MCF 10A (cell line): ENCODE measurements around the gene L2HGDH. TPM values are rescaled to one million over a fixed set of nuclear protein-coding genes. Genes with fewer than 3 reads are reported as not detected.

Source experiments
- BruUV-seq: library from RNA; stranded (reverse); fragments of 400-500 nt; replicated peaks from 2 replicates; lab custom pipeline; 2021; lab: Mats Ljungman, UMichigan
- CTCF ChIA-PET: fragments of 300-600 bp; sonication (Branson Sonifier 250); formaldehyde crosslinking; extraction: SDS; loops from one replicate; lab custom pipeline; 2021; ENCODE audit warnings: antibody characterized with exemption, inconsistent platforms; lab: Yijun Ruan, JAX
- POLR2A ChIA-PET: fragments of 300-600, 350-650 bp; sonication (Branson Sonifier 250); formaldehyde crosslinking; extraction: SDS; loops from one replicate; lab custom pipeline; 2020; ENCODE audit warnings: antibody characterized with exemption, inconsistent platforms; lab: Yijun Ruan, JAX
- DNase-seq: peaks from one replicate; pipeline ENCODE4 v3.0.0-alpha.2; 2018; ENCODE audit not compliant: unreplicated experiment
- H3K27ac Mint-ChIP-seq: one replicate; pipeline ENCODE4 v1.8.0; 2022; ENCODE audit warnings: mild to moderate bottlenecking, low read depth, mixed read lengths; ENCODE audit not compliant: unreplicated experiment
- H3K27me3 Mint-ChIP-seq: one replicate; pipeline ENCODE4 v1.8.0; 2022; ENCODE audit warnings: mixed read lengths; ENCODE audit not compliant: insufficient read depth, unreplicated experiment
- H3K36me3 Mint-ChIP-seq: one replicate; pipeline ENCODE4 v1.8.0; 2022; ENCODE audit warnings: mild to moderate bottlenecking, moderate library complexity, mixed read lengths; ENCODE audit not compliant: insufficient read depth, unreplicated experiment
- H3K4me1 Mint-ChIP-seq: one replicate; pipeline ENCODE4 v1.8.0; 2022; ENCODE audit warnings: mixed read lengths; ENCODE audit not compliant: insufficient read depth, unreplicated experiment
- H3K4me3 Mint-ChIP-seq: one replicate; pipeline ENCODE4 v1.8.0; 2022; ENCODE audit warnings: mild to moderate bottlenecking, moderate library complexity, mixed read lengths; ENCODE audit not compliant: unreplicated experiment
- H3K9me3 Mint-ChIP-seq: one replicate; pipeline ENCODE4 v1.8.0; 2022; ENCODE audit warnings: mixed read lengths; ENCODE audit not compliant: unreplicated experiment
- intact Hi-C: fragments of 100-400 bp; cut with micrococcal nuclease; formaldehyde crosslinking; loops from 2 replicates; pipeline ENCODE4 v1.14.1; 2022
- total RNA-seq: library from RNA; stranded (reverse); gene quantifications from 2 replicates; pipeline ENCODE4 v1.2.3, GENCODE V29; 2022
- TF ChIP-seq, protein P1 (sequence below): fragments of 200-600 bp; IDR thresholded peaks from one replicate; pipeline ENCODE4 v1.8.0; 2022; ENCODE audit warnings: antibody characterized with exemption, mild to moderate bottlenecking; ENCODE audit not compliant: unreplicated experiment

Gene L2HGDH
- total RNA-seq, 1 experiment from 2014 or later, result 7.9 TPM

DNA sequence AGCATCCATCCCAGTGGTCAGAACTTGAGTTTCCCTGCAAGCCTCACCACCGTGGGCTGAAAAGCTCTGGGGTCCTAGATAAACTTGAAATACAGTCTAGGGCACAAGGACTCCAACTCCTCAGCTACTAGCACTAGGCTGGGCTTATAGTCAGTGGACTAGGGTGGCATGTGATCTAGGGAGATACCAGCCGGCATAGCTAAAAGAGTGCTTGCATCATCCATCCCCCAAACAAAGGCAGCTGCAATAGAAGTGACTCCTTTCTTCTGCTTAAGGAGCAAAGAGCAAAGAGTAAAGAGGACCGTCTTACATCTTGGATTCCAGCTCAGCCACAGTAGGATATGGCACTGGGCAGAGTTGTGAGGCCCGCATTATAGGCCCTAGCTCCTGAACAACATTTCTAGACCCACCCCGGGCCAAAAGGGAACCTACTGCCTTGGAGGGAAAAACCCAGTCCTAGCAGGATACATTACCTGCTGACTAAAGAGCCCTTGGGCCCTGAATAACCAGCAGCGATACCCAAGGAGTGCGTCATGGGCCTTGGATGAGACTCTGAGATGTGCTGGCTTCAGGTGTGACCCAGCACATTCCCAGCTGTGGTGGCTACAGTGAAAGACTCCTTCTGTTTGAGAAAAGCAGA is 62.8 kb downstream of the L2HGDH start:
- TF ChIP-seq, protein P1, sequence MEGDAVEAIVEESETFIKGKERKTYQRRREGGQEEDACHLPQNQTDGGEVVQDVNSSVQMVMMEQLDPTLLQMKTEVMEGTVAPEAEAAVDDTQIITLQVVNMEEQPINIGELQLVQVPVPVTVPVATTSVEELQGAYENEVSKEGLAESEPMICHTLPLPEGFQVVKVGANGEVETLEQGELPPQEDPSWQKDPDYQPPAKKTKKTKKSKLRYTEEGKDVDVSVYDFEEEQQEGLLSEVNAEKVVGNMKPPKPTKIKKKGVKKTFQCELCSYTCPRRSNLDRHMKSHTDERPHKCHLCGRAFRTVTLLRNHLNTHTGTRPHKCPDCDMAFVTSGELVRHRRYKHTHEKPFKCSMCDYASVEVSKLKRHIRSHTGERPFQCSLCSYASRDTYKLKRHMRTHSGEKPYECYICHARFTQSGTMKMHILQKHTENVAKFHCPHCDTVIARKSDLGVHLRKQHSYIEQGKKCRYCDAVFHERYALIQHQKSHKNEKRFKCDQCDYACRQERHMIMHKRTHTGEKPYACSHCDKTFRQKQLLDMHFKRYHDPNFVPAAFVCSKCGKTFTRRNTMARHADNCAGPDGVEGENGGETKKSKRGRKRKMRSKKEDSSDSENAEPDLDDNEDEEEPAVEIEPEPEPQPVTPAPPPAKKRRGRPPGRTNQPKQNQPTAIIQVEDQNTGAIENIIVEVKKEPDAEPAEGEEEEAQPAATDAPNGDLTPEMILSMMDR, result no peak
- Mint-ChIP-seq H3K27ac (no peak overlapping the region), H3K4me1 (no peaks in the 10 kb centered on the region), H3K27me3 (no peaks in the 10 kb centered on the region), H3K36me3 (peaks cover 12% of the 10 kb centered on the region), H3K9me3 (no peaks in the 10 kb centered on the region), H3K4me3 (no peak overlapping the region)
- BruUV-seq, result no TSS peak
- intact Hi-C loops, result no loop called here
- CTCF ChIA-PET, result interaction anchor here (1.1 kb wide), 1 partner anchor 11 kb away, joined by 4 read pairs; no protein-coding TSS in a partner anchor
- DNase-seq, result no peak
- POLR2A ChIA-PET, result no interaction called here

DNA sequence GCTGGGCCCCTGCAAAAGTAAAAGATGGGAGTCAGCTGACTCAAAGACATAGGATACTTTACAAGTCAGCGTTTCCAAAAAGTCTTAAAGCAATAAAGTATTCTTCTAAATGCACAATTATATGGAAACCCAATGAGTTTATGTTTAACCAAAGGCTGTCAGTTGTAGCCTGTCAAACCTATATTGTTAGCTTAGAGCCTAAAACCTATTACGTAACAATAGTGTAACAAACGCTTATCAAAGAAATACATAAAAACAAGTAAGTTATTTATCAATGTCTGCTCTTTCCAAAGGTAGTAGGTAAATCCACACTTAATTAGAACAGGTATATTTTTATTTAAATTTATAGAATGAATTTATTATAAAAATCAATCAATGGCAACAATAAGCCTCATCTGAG is 64.8 kb downstream of the L2HGDH start:
- CTCF ChIA-PET, result no interaction called here

DNA sequence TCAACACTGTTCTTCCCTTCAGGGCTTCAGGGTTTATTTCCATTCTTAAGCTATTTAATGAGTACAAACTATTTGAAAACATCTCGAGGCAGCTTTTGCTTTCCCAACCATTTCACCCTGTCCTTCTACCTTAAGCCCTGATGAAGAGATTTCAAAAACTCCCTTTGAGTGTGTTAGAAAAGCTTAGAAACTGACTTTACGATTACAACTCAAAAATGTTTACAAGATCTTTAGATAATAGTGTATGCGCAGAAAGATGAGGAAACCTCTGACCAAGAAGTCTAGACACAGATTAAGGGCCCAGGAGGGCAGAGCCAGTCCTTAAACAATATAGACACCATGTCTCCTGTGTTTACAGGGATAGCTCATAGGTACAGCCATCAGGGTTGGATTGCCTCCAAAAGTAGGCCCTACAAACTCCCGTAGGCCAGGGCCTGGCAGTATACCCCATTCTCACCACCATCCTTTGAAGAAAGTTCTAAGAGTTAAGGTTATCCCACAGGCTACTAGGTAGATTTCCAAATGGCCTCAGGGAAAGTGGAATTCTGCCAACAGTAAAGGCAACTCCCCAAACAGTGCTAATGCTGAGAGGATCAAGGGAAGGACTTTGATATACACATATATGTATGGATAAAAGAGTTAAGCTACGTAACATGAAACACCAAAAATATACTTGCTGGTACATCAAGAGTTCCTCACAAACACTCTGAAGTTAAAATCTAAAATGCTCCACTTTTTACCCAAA is 69.3 kb downstream of the L2HGDH start:
- H3K27ac Mint-ChIP-seq, result no peak overlapping the region
- no TSS peak for BruUV-seq
- intact Hi-C loops, result no loop called here
- H3K9me3 Mint-ChIP-seq, result no peaks in the 10 kb centered on the region
- no peak overlapping the region for H3K4me3 Mint-ChIP-seq
- no peaks in the 10 kb centered on the region for H3K36me3 Mint-ChIP-seq
- ChIA-PET CTCF (no interaction called here), POLR2A (interaction anchor here (1.0 to 1.2 kb wide), 2 partner anchors 8 to 11 kb away, joined by 3 to 4 read pairs; partner anchors contain the start of gene SOS2)
- DNase-seq, result no peak
- no peaks in the 10 kb centered on the region for H3K4me1 Mint-ChIP-seq
- H3K27me3 Mint-ChIP-seq, result no peaks in the 10 kb centered on the region
- TF ChIP-seq, protein P1, result no peak

More for the DNA sequence above, 64.8 kb downstream of the L2HGDH start:
- DNase-seq, result no peak
- TF ChIP-seq, protein P1, result no peak
- no peaks in the 10 kb centered on the region for H3K9me3 Mint-ChIP-seq
- intact Hi-C loops, result no loop called here
- H3K4me1 Mint-ChIP-seq, result no peaks in the 10 kb centered on the region
- POLR2A ChIA-PET, result no interaction called here
- no peak overlapping the region for H3K27ac Mint-ChIP-seq
- no peaks in the 10 kb centered on the region for H3K27me3 Mint-ChIP-seq
- no peak overlapping the region for H3K4me3 Mint-ChIP-seq
- H3K36me3 Mint-ChIP-seq, result peaks cover 12% of the 10 kb centered on the region
- no TSS peak for BruUV-seq

DNA sequence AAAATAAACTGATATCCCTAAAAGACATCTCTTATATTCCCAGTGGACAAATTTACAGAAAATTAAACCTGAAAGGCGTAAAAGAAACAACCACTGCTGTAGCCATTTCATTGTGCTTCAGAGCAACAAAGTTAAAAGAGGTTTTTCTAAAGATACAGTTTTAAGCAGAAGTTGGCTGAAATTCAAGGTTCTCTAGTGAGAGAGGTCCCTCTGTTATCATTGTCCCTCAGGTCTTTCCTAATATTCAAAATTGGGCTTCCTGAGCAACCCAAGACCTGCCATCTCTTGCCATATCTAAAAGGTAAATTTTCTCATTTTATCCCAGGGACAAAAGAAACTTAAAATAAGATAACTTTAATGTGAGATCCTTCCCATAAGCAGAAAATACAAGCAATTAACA is 69.9 kb downstream of the L2HGDH start:
- no peaks in the 10 kb centered on the region for H3K36me3 Mint-ChIP-seq
- no peak overlapping the region for H3K27ac Mint-ChIP-seq
- no peaks in the 10 kb centered on the region for H3K4me1 Mint-ChIP-seq
- ChIA-PET CTCF (no interaction called here), POLR2A (interaction anchor here (1.2 kb wide), 1 partner anchor 8 kb away, joined by 3 read pairs; no protein-coding TSS in a partner anchor)
- no peaks in the 10 kb centered on the region for H3K27me3 Mint-ChIP-seq
- intact Hi-C loops, result no loop called here
- BruUV-seq, result no TSS peak
- H3K9me3 Mint-ChIP-seq, result no peaks in the 10 kb centered on the region
- TF ChIP-seq, protein P1, result no peak
- H3K4me3 Mint-ChIP-seq, result no peak overlapping the region
- no peak for DNase-seq
